GM23248 (cell line): ENCODE results near the gene GJB6. TPM values are rescaled to one million over a fixed set of nuclear protein-coding genes. Genes with fewer than 3 reads are reported as not detected.
A peak's percentile ranks its signal among the peaks of the same experiment; 100 is the strongest.

Source experiments
- DNase-seq: peaks from one replicate; pipeline ENCODE4 v3.0.0-alpha.2; 2015
- H2AFZ ChIP-seq: fragments of 200-600 bp; sonication (generic); 2 replicates; pipeline ENCODE4 v1.6.1; 2016; ENCODE audit warnings: antibody characterized with exemption
- H3F3A ChIP-seq: fragments of 200-600 bp; sonication (generic); 2 replicates; pipeline ENCODE4 v1.6.1; 2016; ENCODE audit warnings: mild to moderate bottlenecking, antibody characterized with exemption, mixed run types; ENCODE audit not compliant: insufficient read depth
- H3K27ac ChIP-seq: fragments of 200-600 bp; sonication (generic); 2 replicates; pipeline ENCODE4 v1.5.1; 2016; ENCODE audit warnings: mild to moderate bottlenecking
- H3K27me3 ChIP-seq: fragments of 200-600 bp; sonication (generic); replicated peaks from 2 replicates; pipeline ENCODE4 v1.6.1; 2016; ENCODE audit warnings: mild to moderate bottlenecking; ENCODE audit not compliant: insufficient read depth
- H3K36me3 ChIP-seq: fragments of 200-600 bp; sonication (generic); 2 replicates; pipeline ENCODE4 v1.6.1; 2016; ENCODE audit warnings: low read depth, mild to moderate bottlenecking
- H3K4me1 ChIP-seq: fragments of 200-600 bp; sonication (generic); 2 replicates; pipeline ENCODE4 v1.6.1; 2016; ENCODE audit warnings: mild to moderate bottlenecking; ENCODE audit not compliant: insufficient read depth
- H3K4me2 ChIP-seq: fragments of 200-600 bp; sonication (generic); one replicate; pipeline ENCODE4 v1.6.1; 2016; ENCODE audit warnings: mild to moderate bottlenecking; ENCODE audit not compliant: unreplicated experiment
- H3K4me3 ChIP-seq: fragments of 200-600 bp; sonication (generic); 2 replicates; pipeline ENCODE4 v1.5.1; 2016; ENCODE audit warnings: mild to moderate bottlenecking
- H3K79me2 ChIP-seq: fragments of 200-600 bp; sonication (generic); 2 replicates; pipeline ENCODE4 v1.6.1; 2016; ENCODE audit warnings: mild to moderate bottlenecking; ENCODE audit not compliant: insufficient read depth
- H3K9ac ChIP-seq: fragments of 200-600 bp; sonication (generic); 2 replicates; pipeline ENCODE4 v1.6.1; 2016; ENCODE audit warnings: mild to moderate bottlenecking
- H3K9me2 ChIP-seq: fragments of 200-600 bp; sonication (generic); 2 replicates; pipeline ENCODE4 v1.6.1; 2016; ENCODE audit warnings: mixed run types, mild to moderate bottlenecking, moderate library complexity; ENCODE audit not compliant: insufficient read depth
- H3K9me3 ChIP-seq: fragments of 200-600 bp; sonication (generic); one replicate; pipeline ENCODE4 v1.6.1; 2017; ENCODE audit warnings: low read depth
- H4K20me1 ChIP-seq: fragments of 200-600 bp; sonication (generic); 2 replicates; pipeline ENCODE4 v1.6.0; 2016; ENCODE audit not compliant: insufficient read depth
- EZH2 ChIP-seq: fragments of 200-600 bp; sonication (generic); IDR thresholded peaks from 2 replicates; pipeline ENCODE4 v1.6.1; 2018; ENCODE audit warnings: antibody characterized with exemption, mild to moderate bottlenecking; ENCODE audit not compliant: insufficient read depth, poor library complexity, severe bottlenecking
- EZH2phosphoT487 ChIP-seq: fragments of 200-600 bp; sonication (generic); IDR thresholded peaks from 2 replicates; pipeline ENCODE4 v1.6.1; 2018; ENCODE audit warnings: antibody characterized with exemption, moderate library complexity, mild to moderate bottlenecking, low read depth; ENCODE audit not compliant: insufficient read depth
- WGBS, 2 experiments: methylation state at CpG; one replicate each; pipeline ENCODE4 v1.1.6; 2015 to 2017; ENCODE audit warnings: low lambda C conversion rate in 2 of 2, low coverage in 1 of 2; ENCODE audit errors: missing lambda C conversion rate in 2 of 2; 5-methylcytosine and 5-hydroxymethylcytosine counted together
- in situ Hi-C: fragments of 300-500 bp; cut with MboI; formaldehyde crosslinking; loops from 2 replicates; pipeline ENCODE4 v1.15.0; 2020
- polyA plus RNA-seq: library from polyadenylated mRNA; unstranded; fragments of >200 nt; fragmentation: Nextera tagmentation; extraction: Ambion mirVana; gene quantifications from 2 replicates; pipeline ENCODE4 v1.2.1, GENCODE V29; 2016
- total RNA-seq: library from RNA; depleted of rRNA; stranded (reverse); fragments of >200 nt; shearing (Covaris generic); gene quantifications from 2 replicates; pipeline ENCODE4 v1.2.3, GENCODE V29; 2014

The GJB6 gene
- total and polyA plus RNA-seq, 2 experiments from 2014 or later, result not detected

- H3K4me3 ChIP-seq, result no peak overlapping the region
- WGBS, 2 experiments, result 53 to 54% methylated on average over 10 to 11 of the region's 11 CpGs
- DNase-seq, result no peak
- no peak overlapping the region for H3K4me2 ChIP-seq
- no peaks in the 10 kb centered on the region for H3K9me2 ChIP-seq
- no peak overlapping the region for H3K9ac ChIP-seq
- H3K27ac ChIP-seq, result no peak overlapping the region
- in situ Hi-C loops, result no loop called here
- peaks cover 55% of the 10 kb centered on the region for H3K27me3 ChIP-seq
- no peaks in the 10 kb centered on the region for H3K9me3 ChIP-seq
- H3K36me3 ChIP-seq, result no peaks in the 10 kb centered on the region
- no peak overlapping the region for H2AFZ ChIP-seq
- H3K79me2 ChIP-seq, result no peaks in the 10 kb centered on the region
- H3F3A ChIP-seq, result no peaks in the 10 kb centered on the region
- TF ChIP-seq EZH2phosphoT487 (no peak), EZH2 (no peak)
- no peaks in the 10 kb centered on the region for H4K20me1 ChIP-seq
- H3K4me1 ChIP-seq, result no peaks in the 10 kb centered on the region
Measured at GRCh38 chr13:20206065-20206697, 25.9 kb downstream of the GJB6 start.

GRCh38 chr13:20198781-20199180, 33.3 kb downstream of the GJB6 start:
- H2AFZ ChIP-seq, result no peak overlapping the region
- no peak for TF ChIP-seq EZH2phosphoT487
- TF ChIP-seq EZH2, result no peak
- H3K4me1 ChIP-seq, result no peaks in the 10 kb centered on the region
- no peaks in the 10 kb centered on the region for H3F3A ChIP-seq
- no peaks in the 10 kb centered on the region for H3K36me3 ChIP-seq
- H3K79me2 ChIP-seq, result no peaks in the 10 kb centered on the region
- DNase-seq, result no peak
- H3K9ac ChIP-seq, result no peak overlapping the region
- no peaks in the 10 kb centered on the region for H3K9me3 ChIP-seq
- peaks cover 43% of the 10 kb centered on the region for H3K27me3 ChIP-seq
- no peak overlapping the region for H3K27ac ChIP-seq
- H3K4me3 ChIP-seq, result no peak overlapping the region
- WGBS, 2 experiments, result 83 to 85% methylated on average over 1 of the region's 1 CpG
- H4K20me1 ChIP-seq, result no peaks in the 10 kb centered on the region
- in situ Hi-C loops, result loop anchor here (10.0 to 25.0 kb wide), 3 partner anchors 286 to 639 kb away; no protein-coding TSS in a partner anchor
- no peaks in the 10 kb centered on the region for H3K9me2 ChIP-seq
- no peak overlapping the region for H3K4me2 ChIP-seq

- H3K27ac ChIP-seq, result no peak overlapping the region
- no peaks in the 10 kb centered on the region for H3K9me2 ChIP-seq
- no peaks in the 10 kb centered on the region for H3K36me3 ChIP-seq
- H3K4me1 ChIP-seq, result peaks cover 7% of the 10 kb centered on the region; the same call in 1 of the 2 replicates
- no peaks in the 10 kb centered on the region for H3K9me3 ChIP-seq
- H3K27me3 ChIP-seq, result peaks cover 42% of the 10 kb centered on the region
- in situ Hi-C loops, result loop anchor here (10.0 to 25.0 kb wide), 3 partner anchors 287 to 640 kb away; no protein-coding TSS in a partner anchor
- no peak for TF ChIP-seq EZH2
- TF ChIP-seq EZH2phosphoT487, result no peak
- H3K4me3 ChIP-seq, result no peak overlapping the region
- no peak overlapping the region for H3K4me2 ChIP-seq
- no peaks in the 10 kb centered on the region for H4K20me1 ChIP-seq
- 14 to 16% methylated on average over 5 of the region's 5 CpGs for WGBS, 2 experiments
- no peaks in the 10 kb centered on the region for H3K79me2 ChIP-seq
- no peak overlapping the region for H2AFZ ChIP-seq
- DNase-seq, result peak; percentile 63
- H3K9ac ChIP-seq, result no peak overlapping the region
- H3F3A ChIP-seq, result no peaks in the 10 kb centered on the region
Measured at GRCh38 chr13:20197361-20197834, 34.7 kb downstream of the GJB6 start.

GRCh38 chr13:20195801-20196200, 36.3 kb downstream of the GJB6 start:
- H3K9me3 ChIP-seq, result no peaks in the 10 kb centered on the region
- H3K27me3 ChIP-seq, result peaks cover 42% of the 10 kb centered on the region
- no peak overlapping the region for H3K9ac ChIP-seq
- no peak overlapping the region for H3K27ac ChIP-seq
- no peaks in the 10 kb centered on the region for H3K36me3 ChIP-seq
- in situ Hi-C loops, result loop anchor here (10.0 to 25.0 kb wide), 3 partner anchors 289 to 642 kb away; no protein-coding TSS in a partner anchor
- H3K4me2 ChIP-seq, result no peak overlapping the region
- H3K4me3 ChIP-seq, result no peak overlapping the region
- no peaks in the 10 kb centered on the region for H3K79me2 ChIP-seq
- WGBS, 2 experiments, result 35 to 43% methylated on average over 8 of the region's 8 CpGs
- TF ChIP-seq EZH2phosphoT487, result no peak
- TF ChIP-seq EZH2, result peak; percentile 31
- no peaks in the 10 kb centered on the region for H4K20me1 ChIP-seq
- no peaks in the 10 kb centered on the region for H3K9me2 ChIP-seq
- H2AFZ ChIP-seq, result no peak overlapping the region
- peaks cover 11% of the 10 kb centered on the region for H3K4me1 ChIP-seq
- no peak for DNase-seq
- peaks cover 12% of the 10 kb centered on the region for H3F3A ChIP-seq
